ENCODE data around the gene MED27. TPM values are rescaled to one million over a fixed set of nuclear protein-coding genes. Genes with fewer than 3 reads are reported as not detected.

The MED27 gene
- total and polyA plus RNA-seq, 2 of the 4 experiments (the other 2 are of a cell fraction) = 50.2 to 63.4 TPM

- H3K27ac ChIP-seq (ENCODE audit: insufficient read depth, low read length) = no peak overlapping the region
- H3K23ac ChIP-seq (ENCODE audit: low read depth, low read length) = no peak overlapping the region
- H2AFZ ChIP-seq (replicated peaks; ENCODE audit: low read length, poor library complexity) = no peak overlapping the region
- CTCF ChIA-PET = interaction anchor here (1.1 kb wide), 1 partner anchor 9 kb away, joined by 3 read pairs; no protein-coding TSS in a partner anchor
- H3K4me2 ChIP-seq (ENCODE audit: low read depth, low read length) = no peak overlapping the region
- H2AK9ac ChIP-seq (replicated peaks; ENCODE audit: low read depth, low read length, poor library complexity) = no peak overlapping the region
- peaks cover 5% of the 10 kb centered on the region for H3K9me1 ChIP-seq (ENCODE audit: insufficient read depth, low read length)
- intact Hi-C loops (cut with micrococcal nuclease) = no loop called here
- no peak overlapping the region for H4K91ac ChIP-seq (ENCODE audit: insufficient read depth, low read depth, low read length)
- TF ChIP-seq USF2 (IDR thresholded peaks at IDR 0.05; ENCODE audit: low read depth, low read length) = no peak
- TF ChIP-seq MAZ (IDR thresholded peaks at IDR 0.05; ENCODE audit: borderline replicate concordance, low read depth, low read length) = no peak
- no peak for TF ChIP-seq MXI1 (IDR thresholded peaks at IDR 0.05; ENCODE audit: borderline replicate concordance, low read depth, low read length)
- no peak for TF ChIP-seq RFX5 (IDR thresholded peaks at IDR 0.05; ENCODE audit: low read depth, low read length)
- no peak for TF ChIP-seq CEBPB (IDR thresholded peaks at IDR 0.05; ENCODE audit: low read depth, low read length)
- no peak for TF ChIP-seq BHLHE40 (IDR thresholded peaks at IDR 0.05; ENCODE audit: low read depth, low read length)
- TF ChIP-seq RAD21 (IDR thresholded peaks at IDR 0.05; ENCODE audit: low read length) = no peak
- no peak for TF ChIP-seq MAFK (IDR thresholded peaks at IDR 0.05; ENCODE audit: low read depth, low read length)
- no peak for TF ChIP-seq NFE2L2 (IDR thresholded peaks at IDR 0.05; ENCODE audit: low read depth, low read length)
- TF ChIP-seq ELK1 (IDR thresholded peaks at IDR 0.05; ENCODE audit: borderline replicate concordance, low read depth, low read length) = no peak
- TF ChIP-seq SMC3 (IDR thresholded peaks at IDR 0.05; ENCODE audit: low read depth, low read length) = no peak
- TF ChIP-seq CHD1 (IDR thresholded peaks at IDR 0.05; ENCODE audit: low read depth, low read length) = no peak
- no peak for TF ChIP-seq POLR2A (IDR thresholded peaks at IDR 0.05; ENCODE audit: low read depth, low read length)
- no peak for TF ChIP-seq CTCF (conservative IDR thresholded peaks at IDR 0.05; ENCODE audit: low read depth, low read length)
- TF ChIP-seq FOS (IDR thresholded peaks at IDR 0.05; ENCODE audit: low read depth, low read length) = no peak
- TF ChIP-seq RCOR1 (IDR thresholded peaks at IDR 0.05; ENCODE audit: insufficient replicate concordance, low read length) = no peak
- no TSS peak for BruUV-seq (replicated peaks)
- H4K8ac ChIP-seq (ENCODE audit: low read depth in 2 of 2, low read length in 2 of 2) = no peak overlapping the region
- H3K27me3 ChIP-seq (ENCODE audit: control insufficient read depth, insufficient read depth, low read length) = no peaks in the 10 kb centered on the region
- no peak overlapping the region for H2BK120ac ChIP-seq (ENCODE audit: low read depth, low read length)
- H3K4me1 ChIP-seq (ENCODE audit: control insufficient read depth, insufficient read depth, low read length) = peaks cover 11% of the 10 kb centered on the region
- no peak overlapping the region for H2BK15ac ChIP-seq (ENCODE audit: low read depth, low read length)
- POLR2A ChIA-PET (ENCODE audit: unreplicated experiment) = no interaction called here
- no peak overlapping the region for H2AK5ac ChIP-seq (ENCODE audit: low read depth, low read length)
- no peak overlapping the region for H2BK5ac ChIP-seq (ENCODE audit: low read depth, low read length, poor library complexity, severe bottlenecking)
- H4K5ac ChIP-seq (ENCODE audit: low read depth, low read length) = no peak overlapping the region
- DNase-seq (no peak), ATAC-seq (ENCODE audit: low read depth) (no peak)
- no peak overlapping the region for H3K56ac ChIP-seq (ENCODE audit: extremely low read depth, insufficient read depth, low read length)
- in situ Hi-C loops (cut with MboI; ENCODE audit: low sequenced_read_pairs) = no loop called here
- no peak overlapping the region for H2BK20ac ChIP-seq (ENCODE audit: low read depth, low read length)
- no peak overlapping the region; the same call in 1 of the 2 replicates for H3K4ac ChIP-seq (ENCODE audit: low read depth, low read length)
- no peak overlapping the region for H3K9ac ChIP-seq (ENCODE audit: low read depth, low read length)
- WGBS, 2 experiments (ENCODE audit: extremely low coverage in 2 of 2, insufficient read length in 1 of 2) = 89% methylated on average over 4 of the region's 6 CpGs; no CpG with 5 or more reads in 1 of the 2 experiments
- peaks cover 10% of the 10 kb centered on the region for H3K9me3 ChIP-seq (ENCODE audit: control insufficient read depth, insufficient read depth, low read length)
- H4K20me1 ChIP-seq (ENCODE audit: insufficient read depth, low read length) = peaks cover 4% of the 10 kb centered on the region; the same call in 1 of the 2 replicates
- dilution Hi-C loops (cut with HindIII; ENCODE audit: low sequenced_read_pairs, unreplicated experiment) = no loop called here
- H3K36me3 ChIP-seq (ENCODE audit: control insufficient read depth, insufficient read depth, low read length) = peaks cover 4% of the 10 kb centered on the region; the same call in 1 of the 2 replicates
- H3K14ac ChIP-seq (replicated peaks; ENCODE audit: low read depth, low read length) = no peak overlapping the region
- H3K79me1 ChIP-seq (ENCODE audit: low read depth in 1 of 2, low read length in 2 of 2) = peaks cover 57 to 81% of the 10 kb centered on the region in 2 experiments
- H3K4me3 ChIP-seq (ENCODE audit: insufficient read depth, low read depth, low read length) = no peak overlapping the region
- H3K18ac ChIP-seq (ENCODE audit: low read depth, low read length) = no peak overlapping the region
Measured at GRCh38 chr9:131997076-131997475, 82.6 kb downstream of the MED27 start.
